ENCODE data around the gene CYTH4.

CYTH4 gene

GRCh38 chr22:37270928-37271650 lies 11.2 kb upstream of the CYTH4 start:
- DNase-seq (ENCODE audit: low read depth), result no peak

GRCh38 chr22:37273126-37273845 lies 9.0 kb upstream of the CYTH4 start:
- no peak for DNase-seq (ENCODE audit: low read depth)

- no peak for DNase-seq (ENCODE audit: low read depth)
Observed at GRCh38 chr22:37273846-37274225, 8.5 kb upstream of the CYTH4 start.

DNA sequence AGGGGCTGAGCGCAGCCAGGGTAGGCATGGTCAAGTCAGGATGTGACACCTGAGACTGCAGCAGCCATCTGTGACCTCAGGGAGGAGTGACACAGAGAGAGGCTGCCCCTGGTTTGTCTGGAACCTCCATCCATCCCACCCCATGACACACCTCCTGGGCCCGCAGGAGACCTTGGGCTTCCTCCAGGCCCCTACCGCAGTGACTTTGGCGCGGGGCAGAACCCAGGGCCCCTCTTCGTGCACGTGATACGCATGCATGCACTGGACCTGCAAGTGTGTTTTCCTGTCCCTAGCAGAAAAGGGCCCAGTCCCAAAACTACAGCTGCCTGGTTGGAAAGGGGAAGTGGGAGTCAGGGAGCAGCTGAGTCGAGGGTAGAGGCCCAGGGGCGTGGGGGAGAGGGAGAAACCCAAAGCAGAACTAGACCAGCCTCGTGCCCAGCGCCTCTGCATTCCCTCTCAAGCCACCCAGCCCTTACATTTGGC lies 7.9 kb upstream of the CYTH4 start:
- no peak for DNase-seq (ENCODE audit: low read depth)

DNA sequence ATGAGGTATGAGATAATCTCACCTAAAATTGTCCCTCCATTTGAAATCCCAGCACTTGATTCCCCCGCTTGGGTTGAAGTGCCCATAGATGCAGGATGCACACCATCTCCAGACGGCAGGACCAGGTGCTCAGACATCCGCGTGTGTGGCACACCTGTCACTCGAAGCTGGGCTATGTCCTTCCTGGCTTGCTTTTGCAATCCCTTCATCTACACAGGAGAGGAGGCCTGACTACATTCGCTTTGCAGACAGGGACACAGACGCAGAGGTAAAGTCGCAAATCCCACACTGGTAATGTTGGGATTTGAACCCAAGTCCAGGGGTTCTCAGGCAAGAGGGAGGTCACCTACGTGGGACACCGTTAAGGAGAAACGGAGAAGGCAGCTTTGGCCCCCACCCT lies 7.2 kb upstream of the CYTH4 start:
- no peak for DNase-seq (ENCODE audit: low read depth)

DNA sequence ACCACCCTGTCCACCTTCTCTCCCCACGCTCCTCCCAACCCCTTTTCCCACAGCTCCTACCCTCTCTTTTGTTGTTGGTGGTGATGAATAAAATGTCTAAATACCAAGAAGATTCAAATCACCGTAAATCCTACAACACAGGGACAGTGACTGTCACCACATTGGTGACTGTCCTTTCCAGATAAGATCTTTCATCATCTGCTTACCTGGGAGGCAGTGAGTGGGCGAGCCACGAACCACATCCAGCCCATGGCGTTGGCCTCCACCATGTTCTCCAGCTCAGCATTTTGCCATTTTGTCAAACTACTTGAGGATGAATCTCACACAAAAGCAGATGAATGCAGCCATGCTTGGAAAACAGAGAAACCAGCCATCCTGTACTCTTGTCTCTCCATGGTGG lies 6.7 kb upstream of the CYTH4 start:
- no peak for DNase-seq (ENCODE audit: low read depth)

GRCh38 chr22:37276776-37277175 lies 5.5 kb upstream of the CYTH4 start:
- DNase-seq (ENCODE audit: low read depth), result no peak

- no peak for DNase-seq (ENCODE audit: low read depth)
Observed at GRCh38 chr22:37277384-37277783, 4.9 kb upstream of the CYTH4 start.

DNA sequence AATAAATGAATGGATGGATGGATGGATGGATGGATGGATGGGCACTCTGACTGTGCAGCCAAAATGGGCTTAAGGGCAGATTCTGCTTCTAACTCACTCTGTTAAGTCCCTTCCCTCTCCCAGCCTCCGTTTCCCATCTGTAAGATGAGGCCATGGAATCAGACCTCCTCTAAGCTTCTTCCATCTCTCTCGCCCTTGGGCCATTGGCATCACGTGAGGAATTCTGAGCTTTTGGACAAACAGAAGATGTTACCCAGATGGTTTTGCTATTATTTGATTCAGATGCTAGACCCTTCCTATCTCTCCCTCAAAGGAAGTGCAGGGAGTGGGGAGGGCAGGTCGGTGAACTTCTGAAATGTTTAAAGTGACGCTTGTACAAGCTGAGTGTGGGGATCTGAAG lies 4.0 kb upstream of the CYTH4 start:
- no peak for DNase-seq (ENCODE audit: low read depth)

DNA sequence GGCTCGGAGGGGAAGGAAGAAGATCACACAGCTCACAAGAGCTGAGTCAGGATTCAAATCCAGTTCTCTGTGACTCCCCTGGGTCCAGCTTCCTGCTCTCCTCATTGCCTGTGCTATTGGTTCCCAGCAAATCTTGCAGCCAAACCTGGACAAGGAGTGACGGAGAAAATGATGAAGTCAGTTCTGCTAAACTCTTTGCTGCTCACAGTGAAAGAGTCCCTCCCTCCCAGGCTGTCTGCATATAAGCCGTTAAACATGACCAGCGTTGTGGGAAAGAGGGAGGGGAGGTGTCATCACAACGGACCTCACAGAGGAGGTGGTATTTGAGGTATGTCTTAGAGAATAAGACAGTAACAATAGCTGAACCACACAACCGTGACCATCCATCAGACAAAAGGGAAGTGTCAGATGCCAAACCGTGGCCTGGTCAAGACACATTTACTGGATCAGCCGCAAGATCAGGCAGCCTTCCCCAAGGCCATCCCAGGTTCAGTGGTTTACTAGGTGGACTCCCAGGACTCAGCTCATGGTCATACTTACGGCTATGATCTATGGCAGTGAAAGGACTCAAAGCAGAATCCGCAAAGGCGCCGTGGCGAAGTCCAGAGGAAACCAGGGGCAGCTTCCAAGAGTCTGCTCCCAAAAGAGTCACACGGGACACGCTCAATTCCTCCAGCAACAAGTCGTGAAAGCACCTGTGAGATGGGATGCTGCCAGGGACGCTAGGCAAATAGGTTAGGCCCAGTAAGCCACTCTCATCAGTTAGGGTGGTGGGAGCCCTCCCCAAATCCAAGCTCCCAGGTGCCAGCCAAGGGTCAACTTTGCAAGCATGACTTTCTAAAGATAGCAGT lies 2.8 kb upstream of the CYTH4 start:
- DNase-seq (ENCODE audit: low read depth), result no peak

- DNase-seq (ENCODE audit: low read depth), result no peak
Observed at GRCh38 chr22:37280718-37281117, 1.6 kb upstream of the CYTH4 start.

- no peak for DNase-seq (ENCODE audit: low read depth)
Observed at GRCh38 chr22:37281195-37281594, 1.1 kb upstream of the CYTH4 start.

DNA sequence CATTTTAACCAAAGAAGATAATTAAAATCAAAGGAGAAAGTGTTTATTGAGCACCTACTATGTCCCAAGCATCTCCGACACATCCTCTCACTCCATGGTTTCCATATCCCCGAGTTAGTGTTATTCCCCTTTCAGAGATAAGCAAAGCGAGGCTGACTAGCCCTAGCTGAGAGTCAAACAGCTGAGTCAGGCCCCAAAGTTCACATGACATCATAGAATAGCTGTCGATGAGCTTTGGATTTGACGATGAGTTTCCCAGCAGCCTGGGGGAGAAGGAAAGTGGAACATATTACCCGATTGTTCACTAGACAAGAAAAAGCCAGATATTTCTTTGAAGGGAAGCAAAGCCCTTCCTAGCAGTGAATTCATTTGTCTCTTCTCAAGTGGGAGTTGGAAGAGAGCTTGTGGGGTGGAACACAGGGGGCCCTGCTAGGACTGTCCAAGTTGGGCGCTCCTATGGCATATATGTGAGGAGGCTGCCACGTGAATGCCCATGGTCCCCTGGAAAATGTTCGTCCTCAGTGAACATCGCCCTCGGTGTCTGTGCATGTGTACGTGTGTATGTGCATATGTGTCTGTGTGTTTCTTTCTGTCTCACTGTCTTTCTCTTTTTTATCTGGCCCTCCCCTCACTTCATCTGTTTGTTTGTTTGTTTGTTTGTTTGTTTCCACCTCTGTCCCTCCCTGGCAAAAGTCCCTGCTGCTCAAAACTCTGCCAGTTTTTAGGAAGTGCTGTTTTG lies 493 bp upstream of the CYTH4 start:
- DNase-seq (ENCODE audit: low read depth), result no peak

DNA sequence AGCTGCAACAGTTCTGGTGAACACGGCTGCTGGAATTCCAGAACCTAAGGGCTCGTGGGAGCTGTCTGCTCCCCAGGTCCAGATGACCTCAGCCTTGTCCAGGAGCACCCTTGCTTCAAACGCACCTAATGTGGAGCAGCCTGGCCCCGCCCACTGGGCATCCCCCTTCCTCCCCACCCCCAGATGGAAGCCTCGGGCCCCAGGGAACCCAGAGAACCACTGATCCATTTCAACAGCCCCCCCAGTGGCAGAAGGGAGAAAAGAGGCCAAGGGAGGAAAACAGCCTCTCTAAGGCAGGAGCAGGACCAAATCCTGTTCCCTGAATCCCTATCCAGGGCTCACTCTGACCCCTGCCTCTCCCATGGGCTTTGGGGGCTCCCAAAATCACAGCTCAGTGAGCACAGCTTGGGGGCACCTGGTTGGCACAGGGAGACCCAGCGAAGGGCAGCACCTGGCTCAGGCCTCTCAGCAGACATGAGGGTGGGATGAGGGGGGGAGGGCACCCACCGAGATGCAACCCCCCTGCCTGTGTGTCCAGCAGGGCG lies 1.2 kb downstream of the CYTH4 start:
- DNase-seq (ENCODE audit: low read depth), result no peak

DNA sequence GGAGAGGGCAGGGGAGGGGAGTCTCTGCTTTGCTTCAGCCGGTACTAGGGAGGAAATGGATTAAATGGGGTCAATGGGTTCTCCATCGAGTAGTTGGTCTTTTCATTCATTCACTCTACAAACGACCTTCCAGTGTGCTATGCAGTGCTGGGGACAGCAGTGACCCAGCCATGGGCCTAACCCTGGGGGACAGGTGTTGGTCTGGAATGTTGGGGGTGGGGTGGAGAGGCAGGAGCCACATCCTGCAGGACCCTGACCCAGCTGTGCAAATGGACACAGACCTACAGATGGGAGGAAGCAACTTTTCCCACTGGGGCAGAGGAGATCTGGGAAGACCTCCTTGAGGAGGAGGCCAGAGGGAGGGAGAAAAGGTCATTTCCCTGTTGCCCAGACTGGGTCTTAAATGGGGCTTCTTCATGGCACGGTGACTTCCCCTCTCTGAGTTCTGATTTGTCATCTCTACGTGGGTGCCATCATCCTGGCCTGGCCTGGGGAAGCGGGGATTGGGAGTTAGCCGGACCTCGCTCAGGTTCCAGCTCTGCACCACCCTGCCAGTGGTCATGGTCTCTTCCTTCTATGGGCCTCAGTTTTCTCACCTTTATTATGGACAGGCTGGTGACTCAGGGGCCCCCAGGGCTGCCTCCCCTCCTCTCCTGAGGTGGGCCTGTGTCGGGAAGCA lies 2.0 kb downstream of the CYTH4 start:
- DNase-seq (ENCODE audit: low read depth), result no peak

DNA sequence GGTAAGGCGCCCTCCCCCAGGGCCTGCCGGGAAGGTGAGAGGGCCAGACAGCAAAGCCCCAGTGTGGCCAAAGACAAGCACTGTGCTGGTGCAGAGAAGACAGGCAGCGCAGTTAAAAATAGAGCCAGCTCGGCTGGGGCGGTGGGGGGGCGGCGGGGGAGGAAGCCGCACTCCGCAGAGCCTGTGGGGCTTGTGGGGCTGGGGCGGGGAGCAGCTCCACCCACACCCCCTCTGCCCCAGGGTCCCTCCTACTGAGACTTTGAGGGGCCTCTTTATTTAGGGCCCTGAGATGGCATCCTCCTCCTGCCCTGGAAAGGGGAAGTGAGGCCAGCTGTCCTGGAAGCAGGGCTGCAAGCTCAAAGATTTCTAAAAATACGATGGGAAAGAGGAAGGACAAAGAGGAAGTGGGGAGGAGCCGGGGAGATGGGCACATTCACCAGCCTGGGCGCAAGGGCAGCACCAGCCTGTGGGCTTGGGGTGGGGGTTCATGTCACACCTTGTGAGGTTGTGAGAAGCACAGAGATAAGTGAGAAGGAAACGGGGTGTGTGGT lies 2.6 kb downstream of the CYTH4 start:
- no peak for DNase-seq (ENCODE audit: low read depth)

- DNase-seq (ENCODE audit: low read depth), result no peak
Observed at GRCh38 chr22:37285937-37286336, 3.6 kb downstream of the CYTH4 start.

- DNase-seq (ENCODE audit: low read depth), result no peak
Observed at GRCh38 chr22:37287550-37287951, 5.2 kb downstream of the CYTH4 start.

DNA sequence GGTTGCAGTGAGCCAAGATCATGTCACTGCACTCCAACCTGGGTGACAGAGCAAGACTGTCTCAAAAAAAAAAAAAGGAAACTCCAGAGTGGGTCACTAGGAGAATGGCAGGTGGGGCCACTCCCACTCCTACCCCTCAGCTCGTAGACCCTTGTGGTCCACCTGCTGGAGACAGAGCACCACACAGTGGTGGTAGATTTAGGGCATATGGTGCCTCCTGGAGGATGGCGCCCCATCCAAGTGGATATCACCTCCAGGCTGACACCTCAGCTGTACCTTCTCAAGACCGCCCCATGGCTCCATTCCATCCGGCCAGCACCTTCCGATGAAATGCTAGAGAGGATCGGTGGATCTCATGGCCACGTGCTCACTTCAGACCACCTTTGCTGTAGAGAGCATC lies 6.2 kb downstream of the CYTH4 start:
- DNase-seq (ENCODE audit: low read depth), result no peak

GRCh38 chr22:37289156-37289735 lies 6.9 kb downstream of the CYTH4 start:
- DNase-seq (ENCODE audit: low read depth), result no peak

DNA sequence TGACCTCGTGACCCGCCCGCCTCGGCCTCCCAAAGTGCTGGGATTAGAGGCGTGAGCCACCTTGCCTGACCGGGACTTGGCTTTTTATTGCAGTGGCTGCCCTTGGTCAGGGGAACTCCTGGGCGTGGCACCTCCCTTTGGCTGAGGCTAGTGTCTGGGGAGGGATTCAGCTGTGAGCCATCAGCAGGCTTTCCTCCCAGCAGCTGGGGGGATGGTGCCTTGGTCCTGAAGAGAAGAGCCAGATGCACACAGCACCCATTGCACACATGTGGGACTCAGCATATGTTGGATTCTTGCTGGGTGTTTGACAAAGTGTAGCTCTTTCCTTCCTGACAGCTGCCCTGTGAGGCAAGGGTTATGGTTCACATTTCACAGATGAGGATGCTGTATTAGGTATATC lies 8.4 kb downstream of the CYTH4 start:
- no peak for DNase-seq (ENCODE audit: low read depth)

Measured in HS-27A (cell line).